ENCODE results near the gene ROBO1.

ROBO1 gene

GRCh38 chr3:79297245-79297960 is 470.4 kb downstream of the ROBO1 start:
- Histone ChIP-seq H3K9ac (ENCODE audit: low read length) (no peak overlapping the region), H3K79me2 (ENCODE audit: insufficient read depth, low read length) (no peaks in the 10 kb centered on the region), H3K27me3 (ENCODE audit: low read length) (no peaks in the 10 kb centered on the region), H3K27ac (ENCODE audit: low read depth, low read length) (no peak overlapping the region), H3K4me2 (ENCODE audit: low read depth, low read length, poor library complexity, severe bottlenecking) (no peak overlapping the region), H3K9me2 (replicated peaks; ENCODE audit: insufficient read depth, low read length) (no peaks in the 10 kb centered on the region), H3K4me3 (ENCODE audit: insufficient read depth, low read length, poor library complexity, severe bottlenecking) (no peak overlapping the region), H3K9me3 (ENCODE audit: insufficient read depth, low read length) (no peaks in the 10 kb centered on the region), H3K36me3 (ENCODE audit: low read length) (no peaks in the 10 kb centered on the region), H2AFZ (ENCODE audit: low read depth, low read length, severe bottlenecking) (no peak overlapping the region), H3F3A (ENCODE audit: insufficient read depth) (no peaks in the 10 kb centered on the region), H4K20me1 (ENCODE audit: low read depth, low read length) (no peaks in the 10 kb centered on the region)
- TF ChIP-seq CTCF (IDR thresholded peaks at IDR 0.05; ENCODE audit: insufficient read depth, low read length, poor library complexity, severe bottlenecking) (no peak), EZH2phosphoT487 (conservative IDR thresholded peaks at IDR 0.05; ENCODE audit: low read length) (no peak)

DNA sequence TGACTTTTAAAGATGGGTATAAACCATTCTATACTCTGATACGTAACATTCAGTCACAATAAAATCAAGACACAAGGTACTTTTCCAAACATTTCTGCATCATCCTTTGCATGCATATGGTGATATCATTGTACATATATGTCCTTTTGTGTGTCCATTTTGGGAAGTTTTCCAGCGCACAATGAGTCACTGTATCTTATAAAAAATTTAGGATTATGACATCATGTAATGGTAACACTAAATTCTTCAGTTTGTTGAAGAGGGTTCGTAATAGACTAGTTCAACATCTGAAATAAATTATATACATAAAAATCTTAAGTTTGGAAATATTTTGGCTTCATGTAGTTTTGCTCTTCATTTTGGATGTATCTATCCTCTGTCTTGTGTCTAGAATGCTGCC is 480.9 kb downstream of the ROBO1 start:
- no peak for TF ChIP-seq CTCF (IDR thresholded peaks at IDR 0.05; ENCODE audit: insufficient read depth, low read length, poor library complexity, severe bottlenecking)
- TF ChIP-seq EZH2phosphoT487 (conservative IDR thresholded peaks at IDR 0.05; ENCODE audit: low read length), result no peak
- Histone ChIP-seq H3K9me2 (replicated peaks; ENCODE audit: insufficient read depth, low read length) (no peaks in the 10 kb centered on the region), H3K36me3 (ENCODE audit: low read length) (no peaks in the 10 kb centered on the region), H3K9me3 (ENCODE audit: insufficient read depth, low read length) (no peaks in the 10 kb centered on the region), H3K27me3 (ENCODE audit: low read length) (no peaks in the 10 kb centered on the region), H3K79me2 (ENCODE audit: insufficient read depth, low read length) (no peaks in the 10 kb centered on the region), H3K27ac (ENCODE audit: low read depth, low read length) (no peak overlapping the region), H3K4me2 (ENCODE audit: low read depth, low read length, poor library complexity, severe bottlenecking) (no peak overlapping the region), H3K9ac (ENCODE audit: low read length) (no peak overlapping the region), H3F3A (ENCODE audit: insufficient read depth) (no peaks in the 10 kb centered on the region), H2AFZ (ENCODE audit: low read depth, low read length, severe bottlenecking) (no peak overlapping the region), H4K20me1 (ENCODE audit: low read depth, low read length) (no peaks in the 10 kb centered on the region), H3K4me3 (ENCODE audit: insufficient read depth, low read length, poor library complexity, severe bottlenecking) (no peak overlapping the region)

DNA sequence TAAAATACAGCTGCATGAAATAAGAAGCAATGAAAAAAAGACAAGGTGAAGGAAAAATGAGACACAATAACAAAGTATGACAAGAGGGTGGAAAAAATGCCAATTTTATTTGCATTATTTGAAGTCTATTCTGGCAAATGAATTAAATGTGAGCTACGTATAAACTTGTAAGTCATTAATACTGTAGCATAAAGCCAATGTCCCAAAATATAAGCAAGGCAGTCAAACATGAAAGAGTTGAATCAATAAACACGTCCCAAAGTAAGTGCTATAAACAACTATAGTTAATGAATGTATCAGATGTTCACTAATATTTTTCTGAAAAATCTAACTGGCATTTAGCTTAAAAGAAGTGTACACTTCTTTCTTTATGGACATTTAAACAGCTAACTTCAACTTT is 481.9 kb downstream of the ROBO1 start:
- no peak overlapping the region for H3K4me3 ChIP-seq (ENCODE audit: insufficient read depth, low read length, poor library complexity, severe bottlenecking)
- no peak overlapping the region for H3K9ac ChIP-seq (ENCODE audit: low read length)
- no peaks in the 10 kb centered on the region for H3K79me2 ChIP-seq (ENCODE audit: insufficient read depth, low read length)
- no peaks in the 10 kb centered on the region for H3F3A ChIP-seq (ENCODE audit: insufficient read depth)
- no peaks in the 10 kb centered on the region for H3K9me2 ChIP-seq (replicated peaks; ENCODE audit: insufficient read depth, low read length)
- H2AFZ ChIP-seq (ENCODE audit: low read depth, low read length, severe bottlenecking), result no peak overlapping the region
- no peaks in the 10 kb centered on the region for H3K27me3 ChIP-seq (ENCODE audit: low read length)
- no peaks in the 10 kb centered on the region for H3K36me3 ChIP-seq (ENCODE audit: low read length)
- no peaks in the 10 kb centered on the region for H4K20me1 ChIP-seq (ENCODE audit: low read depth, low read length)
- TF ChIP-seq EZH2phosphoT487 (conservative IDR thresholded peaks at IDR 0.05; ENCODE audit: low read length) (no peak), CTCF (IDR thresholded peaks at IDR 0.05; ENCODE audit: insufficient read depth, low read length, poor library complexity, severe bottlenecking) (no peak)
- H3K4me2 ChIP-seq (ENCODE audit: low read depth, low read length, poor library complexity, severe bottlenecking), result no peak overlapping the region
- no peaks in the 10 kb centered on the region for H3K9me3 ChIP-seq (ENCODE audit: insufficient read depth, low read length)
- no peak overlapping the region for H3K27ac ChIP-seq (ENCODE audit: low read depth, low read length)
